ENCODE data around the gene PIPOX.

PIPOX gene

GRCh38 chr17:29069526-29070041 is 26.6 kb downstream of the PIPOX start:
- H2AFZ ChIP-seq (ENCODE audit: low read depth) = no peak overlapping the region
- H3K4me3 ChIP-seq (IDR thresholded peaks at IDR 0.05; ENCODE audit: insufficient read depth, low read depth, low read length) = no peak overlapping the region
- no peak overlapping the region for H3K4me2 ChIP-seq
- no peak overlapping the region for H3K9ac ChIP-seq
- H3K36me3 ChIP-seq (ENCODE audit: insufficient read depth) = no peaks in the 10 kb centered on the region
- TF ChIP-seq CTCF (conservative IDR thresholded peaks at IDR 0.05; ENCODE audit: low read depth, low read length) = no peak
- H3K4me1 ChIP-seq (ENCODE audit: low read depth, poor library complexity, severe bottlenecking) = no peaks in the 10 kb centered on the region
- no peak overlapping the region for H3K27ac ChIP-seq
- no peaks in the 10 kb centered on the region for H3K79me2 ChIP-seq (ENCODE audit: insufficient read depth, low read depth)
- no peaks in the 10 kb centered on the region for H3K27me3 ChIP-seq (ENCODE audit: insufficient read depth, low read depth)
- no peaks in the 10 kb centered on the region for H4K20me1 ChIP-seq (ENCODE audit: insufficient read depth)

GRCh38 chr17:29070308-29070707 is 27.4 kb downstream of the PIPOX start:
- Histone ChIP-seq H3K4me2 (no peak overlapping the region), H3K4me3 (IDR thresholded peaks at IDR 0.05; ENCODE audit: insufficient read depth, low read depth, low read length) (no peak overlapping the region), H3K36me3 (ENCODE audit: insufficient read depth) (no peaks in the 10 kb centered on the region), H3K4me1 (ENCODE audit: low read depth, poor library complexity, severe bottlenecking) (no peaks in the 10 kb centered on the region), H3K79me2 (ENCODE audit: insufficient read depth, low read depth) (no peaks in the 10 kb centered on the region), H3K27ac (no peak overlapping the region), H4K20me1 (ENCODE audit: insufficient read depth) (no peaks in the 10 kb centered on the region), H2AFZ (ENCODE audit: low read depth) (no peak overlapping the region), H3K27me3 (ENCODE audit: insufficient read depth, low read depth) (no peaks in the 10 kb centered on the region), H3K9ac (no peak overlapping the region)
- no peak for TF ChIP-seq CTCF (conservative IDR thresholded peaks at IDR 0.05; ENCODE audit: low read depth, low read length)

- Histone ChIP-seq H3K4me2 (no peak overlapping the region), H4K20me1 (ENCODE audit: insufficient read depth) (no peaks in the 10 kb centered on the region), H2AFZ (ENCODE audit: low read depth) (no peak overlapping the region), H3K36me3 (ENCODE audit: insufficient read depth) (no peaks in the 10 kb centered on the region), H3K79me2 (ENCODE audit: insufficient read depth, low read depth) (no peaks in the 10 kb centered on the region), H3K4me3 (IDR thresholded peaks at IDR 0.05; ENCODE audit: insufficient read depth, low read depth, low read length) (no peak overlapping the region), H3K9ac (no peak overlapping the region), H3K27me3 (ENCODE audit: insufficient read depth, low read depth) (no peaks in the 10 kb centered on the region), H3K27ac (no peak overlapping the region), H3K4me1 (ENCODE audit: low read depth, poor library complexity, severe bottlenecking) (no peaks in the 10 kb centered on the region)
- no peak for TF ChIP-seq CTCF (conservative IDR thresholded peaks at IDR 0.05; ENCODE audit: low read depth, low read length)
These were observed 27.8 kb downstream of the PIPOX start for GRCh38 chr17:29070781-29071180.

- Histone ChIP-seq H3K4me3 (IDR thresholded peaks at IDR 0.05; ENCODE audit: insufficient read depth, low read depth, low read length) (no peak overlapping the region), H3K9ac (no peak overlapping the region), H3K27me3 (ENCODE audit: insufficient read depth, low read depth) (no peaks in the 10 kb centered on the region), H3K4me1 (ENCODE audit: low read depth, poor library complexity, severe bottlenecking) (no peaks in the 10 kb centered on the region), H2AFZ (ENCODE audit: low read depth) (no peak overlapping the region), H3K4me2 (no peak overlapping the region), H3K36me3 (ENCODE audit: insufficient read depth) (no peaks in the 10 kb centered on the region), H4K20me1 (ENCODE audit: insufficient read depth) (no peaks in the 10 kb centered on the region), H3K27ac (no peak overlapping the region), H3K79me2 (ENCODE audit: insufficient read depth, low read depth) (no peaks in the 10 kb centered on the region)
- TF ChIP-seq CTCF (conservative IDR thresholded peaks at IDR 0.05; ENCODE audit: low read depth, low read length) = no peak
These were observed 28.4 kb downstream of the PIPOX start for GRCh38 chr17:29071303-29071702.
